ENCODE results near the gene NIT1.

The NIT1 gene

GRCh38 chr1:161158316-161159010 lies 40.6 kb downstream of the NIT1 start:
- no peak for DNase-seq

GRCh38 chr1:161159087-161159912 lies 41.4 kb downstream of the NIT1 start, which contains the start of gene USP21:
TSS of gene USP21 (plus strand) at chr1:161159500. CDS start at chr1:161160641, 1,141 bp downstream.
- peak; percentile 88 for DNase-seq

GRCh38 chr1:161159913-161160243 lies 42.0 kb downstream of the NIT1 start:
- DNase-seq = no peak

GRCh38 chr1:161160671-161161145 lies 42.8 kb downstream of the NIT1 start:
- DNase-seq = no peak

- DNase-seq = no peak
Observed at GRCh38 chr1:161161652-161162051, 43.7 kb downstream of the NIT1 start.

GRCh38 chr1:161162052-161162451 lies 44.1 kb downstream of the NIT1 start:
- DNase-seq = no peak

- no peak for DNase-seq
Observed at GRCh38 chr1:161162806-161163205, 44.9 kb downstream of the NIT1 start.

- DNase-seq = no peak
Observed at GRCh38 chr1:161163793-161164192, 45.9 kb downstream of the NIT1 start.

- DNase-seq = no peak
Observed at GRCh38 chr1:161164901-161165610, 47.2 kb downstream of the NIT1 start.

- peak; percentile 94 for DNase-seq
Observed at GRCh38 chr1:161165742-161166668, 48.1 kb downstream of the NIT1 start, which contains the start of gene PPOX. TSS of gene PPOX (plus strand) at chr1:161166426. CDS start at chr1:161166848, 422 bp downstream.

GRCh38 chr1:161166669-161167548 lies 49.0 kb downstream of the NIT1 start:
- DNase-seq = peak; percentile 4

- DNase-seq = no peak
Observed at GRCh38 chr1:161168906-161169305, 51.0 kb downstream of the NIT1 start.
